GM13977 (cell line): ENCODE data around the gene GPR148.

ENCODE experiments used
- DNase-seq: peaks from one replicate; pipeline ENCODE4 v3.0.0; 2012; ENCODE audit warnings: low spot score
- CTCF ChIP-seq: IDR thresholded peaks from 2 replicates; pipeline ENCODE4 v1.5.1; 2012; ENCODE audit warnings: mild to moderate bottlenecking, control low read depth; ENCODE audit not compliant: insufficient read depth; ENCODE audit errors: extremely low read depth, missing control alignments
- in situ Hi-C: fragments of 300-500 bp; cut with MboI; formaldehyde crosslinking; loops from one replicate; pipeline ENCODE4 v1.12.0; 2022; ENCODE audit warnings: low sequenced_read_pairs, low pct_unique_long_range_greater_than_20kb, mixed read lengths, inconsistent platforms; ENCODE audit not compliant: unreplicated experiment

The GPR148 gene

GRCh38 chr2:130759906-130760753 lies 31.3 kb downstream of the GPR148 start:
- TF ChIP-seq CTCF = no peak
- in situ Hi-C loops = no loop called here
- DNase-seq = no peak

GRCh38 chr2:130760754-130761751 lies 32.2 kb downstream of the GPR148 start:
- no peak for TF ChIP-seq CTCF
- DNase-seq = no peak
- in situ Hi-C loops = no loop called here

- TF ChIP-seq CTCF = no peak
- in situ Hi-C loops = no loop called here
- no peak for DNase-seq
Measured at GRCh38 chr2:130762031-130762909, 33.4 kb downstream of the GPR148 start.

- no peak for TF ChIP-seq CTCF
- in situ Hi-C loops = no loop called here
- no peak for DNase-seq
Measured at GRCh38 chr2:130762910-130763385, 34.1 kb downstream of the GPR148 start.

GRCh38 chr2:130763405-130763804 lies 34.5 kb downstream of the GPR148 start:
- no peak for DNase-seq
- in situ Hi-C loops = no loop called here
- no peak for TF ChIP-seq CTCF
